GM18505 (cell line): ENCODE results near the gene CACNA1D.

Experiments
- ATAC-seq: cut with Tn5 transposase; IDR thresholded peaks from one replicate; pipeline ENCODE4 v1.9.1; 2021; ENCODE audit not compliant: unreplicated experiment
- POLR2A ChIP-seq: IDR thresholded peaks from 4 replicates; pipeline ENCODE4 v1.6.1; 2011; ENCODE audit warnings: borderline replicate concordance; ENCODE audit not compliant: insufficient read depth, insufficient read length; ENCODE audit errors: extremely low read depth

CACNA1D gene

DNA sequence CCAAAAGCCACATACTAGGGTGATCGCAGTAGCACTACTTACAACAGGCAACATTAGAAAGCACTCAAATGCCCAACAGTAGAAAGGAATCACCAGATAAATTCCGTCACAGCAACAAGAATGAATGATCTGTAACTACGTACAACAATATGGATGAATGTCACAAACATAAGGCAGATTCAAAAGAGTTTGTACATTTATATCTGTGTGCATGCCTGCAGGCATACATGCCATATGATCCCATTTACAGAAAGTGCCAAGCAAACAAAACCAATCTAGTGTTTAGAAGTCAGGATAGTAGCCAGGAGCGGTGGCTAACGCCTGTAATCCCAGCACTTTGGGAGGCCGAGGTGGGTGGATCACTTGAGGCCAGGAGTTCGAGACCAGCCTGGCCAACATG, 355.5 kb downstream of the CACNA1D start:
- TF ChIP-seq POLR2A, result no peak
- ATAC-seq, result no peak

GRCh38 chr3:53850895-53851294, 356.5 kb downstream of the CACNA1D start:
- no peak for ATAC-seq

DNA sequence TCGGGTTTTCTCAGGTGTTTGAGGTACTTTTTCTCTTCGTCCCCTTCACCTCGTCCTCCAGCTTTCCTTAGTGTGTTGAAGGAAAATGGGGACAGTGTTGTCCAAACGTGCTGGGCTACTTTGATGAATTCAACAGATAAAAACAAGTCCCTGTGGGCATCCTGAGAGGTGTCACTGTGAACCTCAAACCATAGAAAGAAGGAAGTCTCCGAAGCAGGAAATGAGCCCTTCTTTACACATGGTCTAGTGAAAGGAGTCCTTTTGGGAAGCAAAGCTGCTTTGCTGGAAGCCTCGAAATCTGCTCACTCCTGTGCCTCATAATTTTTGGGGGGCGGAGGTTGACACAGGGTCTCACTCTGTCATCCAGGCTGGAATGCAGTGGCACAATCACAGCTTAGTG, 362.6 kb downstream of the CACNA1D start:
- TF ChIP-seq POLR2A, result no peak
- no peak for ATAC-seq

More at GRCh38 chr3:53850895-53851294, 356.5 kb downstream of the CACNA1D start:
- TF ChIP-seq POLR2A, result no peak

- no peak for TF ChIP-seq POLR2A
- ATAC-seq, result no peak
These were observed 363.8 kb downstream of the CACNA1D start for GRCh38 chr3:53858096-53858741.

GRCh38 chr3:53859178-53859577, 364.8 kb downstream of the CACNA1D start:
- no peak for ATAC-seq

DNA sequence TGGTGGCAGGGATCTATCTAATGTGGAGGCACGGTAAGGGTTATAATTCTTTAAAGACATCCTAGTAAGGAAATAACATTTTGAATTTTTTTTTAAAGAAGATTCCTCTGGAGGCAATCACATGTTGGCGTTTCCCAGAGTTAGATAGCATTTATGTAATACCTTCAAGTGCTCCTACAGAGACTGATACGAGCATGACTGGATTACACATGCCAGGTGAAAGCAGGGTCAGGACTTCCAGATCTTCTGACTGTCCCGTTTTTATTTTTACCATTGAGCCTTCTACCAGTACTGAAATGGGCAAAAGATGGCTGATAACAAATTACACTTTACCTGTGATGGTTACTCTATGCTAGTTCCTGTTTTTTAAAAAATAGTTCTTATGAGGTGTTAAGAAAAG, 365.8 kb downstream of the CACNA1D start:
- no peak for ATAC-seq
- TF ChIP-seq POLR2A, result no peak

More at GRCh38 chr3:53859178-53859577, 364.8 kb downstream of the CACNA1D start:
- no peak for TF ChIP-seq POLR2A

GRCh38 chr3:53862241-53862640, 367.8 kb downstream of the CACNA1D start:
- no peak for ATAC-seq
- no peak for TF ChIP-seq POLR2A

- ATAC-seq, result no peak
- no peak for TF ChIP-seq POLR2A
These were observed 368.7 kb downstream of the CACNA1D start for GRCh38 chr3:53863145-53863544.
